ENCODE measurements around the gene NEDD4L.
A peak's percentile ranks its signal among the peaks of the same experiment; 100 is the strongest.
"Not testable (repeated sequence)": the region's sequence is repeated elsewhere in the genome, so short reads cannot be mapped to it uniquely, and the experiment has no call there.

The NEDD4L gene

DNA sequence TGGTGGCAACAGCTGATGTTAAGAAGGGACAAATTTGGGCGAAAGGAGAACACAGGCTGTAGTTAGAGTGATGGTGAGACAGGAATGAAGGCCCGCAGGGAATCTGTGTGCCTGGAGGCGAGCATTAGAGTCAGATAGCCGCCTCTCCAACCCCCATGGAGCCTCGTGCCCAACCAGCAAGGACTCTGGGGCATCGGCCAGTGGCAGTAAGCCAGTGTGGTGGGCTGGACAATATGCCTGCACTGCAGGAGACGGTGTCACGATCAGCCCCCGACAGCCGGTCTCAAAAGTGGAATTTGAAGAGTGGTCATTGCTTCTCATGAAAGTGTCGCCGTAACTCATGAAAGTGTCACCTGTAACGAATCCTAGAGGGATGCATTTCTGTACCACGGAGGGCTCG, 335.4 kb downstream of the NEDD4L start:
- Histone ChIP-seq H3K79me2 (ENCODE audit: control insufficient read depth, insufficient read depth, low read length, poor library complexity) (no peaks in the 10 kb centered on the region), H4K12ac (ENCODE audit: low read depth, low read length) (no peak overlapping the region), H2AFZ (ENCODE audit: insufficient read depth, low read length, poor library complexity) (no peak overlapping the region), H2AK5ac (ENCODE audit: low read length) (no peak overlapping the region), H3K4ac (ENCODE audit: low read depth, low read length) (no peak overlapping the region), H3K4me2 (ENCODE audit: low read length) (no peak overlapping the region), H3K4me3 (ENCODE audit: low read depth, low read length) (no peak overlapping the region), H4K91ac (ENCODE audit: low read depth, low read length) (no peak overlapping the region), H2BK120ac (ENCODE audit: insufficient read depth, low read length, poor library complexity) (no peak overlapping the region), H2BK5ac (ENCODE audit: low read depth, low read length, poor library complexity) (no peak overlapping the region), H3K18ac (ENCODE audit: low read length) (no peak overlapping the region), H3K79me1 (ENCODE audit: low read length) (no peaks in the 10 kb centered on the region), H3K9me3 (ENCODE audit: insufficient read depth, low read depth, low read length) (no peaks in the 10 kb centered on the region), H3K36me3 (ENCODE audit: control insufficient read depth in 1 of 2, insufficient read depth in 2 of 2, low read length in 2 of 2) (peaks cover 27 to 35% of the 10 kb centered on the region in 2 experiments), H3K4me1 (ENCODE audit: control insufficient read depth in 1 of 2, insufficient read depth in 2 of 2, low read length in 2 of 2) (no peaks in the 10 kb centered on the region), H2BK12ac (ENCODE audit: low read length) (no peak overlapping the region), H3K23ac (ENCODE audit: low read length) (no peak overlapping the region), H3K27me3 (ENCODE audit: insufficient read depth, low read length) (no peaks in the 10 kb centered on the region), H4K8ac (ENCODE audit: low read depth, low read length) (no peak overlapping the region), H3K27ac (ENCODE audit: low read depth, low read length) (no peak overlapping the region), H3K14ac (ENCODE audit: low read length) (no peak overlapping the region), H3K9ac (ENCODE audit: low read length) (no peak overlapping the region)
- peak in 1 of 2 donors; percentile 58 for DNase-seq
- no CpG with 5 or more reads among the region's 15 CpGs for WGBS (ENCODE audit: extremely low coverage, insufficient coverage, insufficient read length)

DNA sequence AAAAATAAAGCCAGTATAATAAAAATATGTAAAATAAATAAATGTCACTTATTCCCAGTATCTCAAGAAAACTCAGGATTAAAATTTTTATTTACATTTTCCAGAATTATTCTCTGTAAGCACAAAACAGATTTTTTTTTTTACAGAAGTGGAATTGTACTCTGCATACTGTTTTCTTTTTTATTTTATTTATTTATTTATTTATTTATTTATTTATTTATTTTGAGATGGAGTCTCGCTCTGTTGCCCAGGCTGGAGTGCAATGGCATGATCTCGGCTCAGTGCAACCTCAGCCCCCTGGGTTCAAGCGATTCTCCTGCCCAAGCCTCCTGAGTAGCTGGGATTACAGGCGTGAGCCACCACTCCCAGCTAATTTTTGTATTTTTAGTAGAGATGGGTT, 336.1 kb downstream of the NEDD4L start:
- H4K8ac ChIP-seq (ENCODE audit: low read depth, low read length); H3K4ac ChIP-seq (ENCODE audit: low read depth, low read length); H4K12ac ChIP-seq (ENCODE audit: low read depth, low read length); H3K4me1 ChIP-seq (ENCODE audit: control insufficient read depth in 1 of 2, insufficient read depth in 2 of 2, low read length in 2 of 2); DNase-seq; H3K27ac ChIP-seq (ENCODE audit: low read depth, low read length); H2AFZ ChIP-seq (ENCODE audit: insufficient read depth, low read length, poor library complexity); H2BK5ac ChIP-seq (ENCODE audit: low read depth, low read length, poor library complexity); H2BK12ac ChIP-seq (ENCODE audit: low read length); H3K14ac ChIP-seq (ENCODE audit: low read length); H4K91ac ChIP-seq (ENCODE audit: low read depth, low read length); H3K79me2 ChIP-seq (ENCODE audit: control insufficient read depth, insufficient read depth, low read length, poor library complexity); H3K79me1 ChIP-seq (ENCODE audit: low read length); H3K4me2 ChIP-seq (ENCODE audit: low read length); H3K18ac ChIP-seq (ENCODE audit: low read length); H3K4me3 ChIP-seq (ENCODE audit: low read depth, low read length); H3K27me3 ChIP-seq (ENCODE audit: insufficient read depth, low read length); H2BK120ac ChIP-seq (ENCODE audit: insufficient read depth, low read length, poor library complexity); H3K23ac ChIP-seq (ENCODE audit: low read length); H3K9ac ChIP-seq (ENCODE audit: low read length); H2AK5ac ChIP-seq (ENCODE audit: low read length); H3K9me3 ChIP-seq (ENCODE audit: insufficient read depth, low read depth, low read length): not testable (repeated sequence)
- peaks cover 20 to 32% of the 10 kb centered on the region in 2 experiments for H3K36me3 ChIP-seq (ENCODE audit: control insufficient read depth in 1 of 2, insufficient read depth in 2 of 2, low read length in 2 of 2)
- WGBS (ENCODE audit: extremely low coverage, insufficient coverage, insufficient read length), result no CpG with 5 or more reads among the region's 4 CpGs

DNA sequence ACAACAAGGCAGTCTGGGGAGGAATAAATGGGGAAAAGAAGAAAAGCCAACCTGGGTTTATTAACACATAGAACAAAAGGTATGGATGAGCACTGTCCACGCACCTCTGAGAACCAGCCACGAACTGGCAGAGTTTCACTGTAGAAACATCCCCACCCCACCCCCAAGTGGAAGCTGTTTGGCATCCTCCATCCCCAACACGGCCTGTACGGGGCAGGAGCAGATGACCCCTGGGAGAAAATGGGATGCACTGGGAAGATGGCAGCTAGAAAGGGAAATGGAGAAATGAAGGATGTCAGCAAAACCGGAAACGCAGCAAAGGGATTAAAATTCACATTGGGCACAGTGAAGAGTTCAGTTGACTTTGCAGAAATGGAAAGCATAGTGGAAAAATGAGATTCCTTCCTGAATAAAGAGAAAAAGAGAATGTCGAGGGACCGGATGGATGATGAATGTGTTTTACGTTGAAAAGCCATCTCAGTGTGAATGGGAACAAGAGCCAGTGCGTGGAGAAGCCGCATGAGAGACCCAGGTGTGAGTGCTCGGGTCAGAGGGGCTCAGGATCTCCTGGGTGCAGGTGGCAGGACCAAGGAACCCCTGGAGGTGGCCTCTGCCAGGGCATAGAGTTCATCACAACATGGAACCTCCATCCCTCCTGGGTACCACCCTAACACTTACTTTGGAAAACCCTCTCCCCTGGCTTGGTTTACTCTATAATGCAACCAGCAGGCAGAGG, 337.8 kb downstream of the NEDD4L start:
- Histone ChIP-seq H3K4me2 (ENCODE audit: low read length) (no peak overlapping the region), H2BK12ac (ENCODE audit: low read length) (no peak overlapping the region), H4K8ac (ENCODE audit: low read depth, low read length) (no peak overlapping the region), H3K14ac (ENCODE audit: low read length) (no peak overlapping the region), H3K18ac (ENCODE audit: low read length) (no peak overlapping the region), H3K23ac (ENCODE audit: low read length) (no peak overlapping the region), H4K12ac (ENCODE audit: low read depth, low read length) (no peak overlapping the region), H3K4me1 (ENCODE audit: control insufficient read depth in 1 of 2, insufficient read depth in 2 of 2, low read length in 2 of 2) (no peaks in the 10 kb centered on the region), H2AK5ac (ENCODE audit: low read length) (no peak overlapping the region), H3K79me1 (ENCODE audit: low read length) (no peaks in the 10 kb centered on the region), H3K9me3 (ENCODE audit: insufficient read depth, low read depth, low read length) (no peaks in the 10 kb centered on the region), H3K4me3 (ENCODE audit: low read depth, low read length) (no peak overlapping the region), H3K27me3 (ENCODE audit: insufficient read depth, low read length) (no peaks in the 10 kb centered on the region), H2BK5ac (ENCODE audit: low read depth, low read length, poor library complexity) (no peak overlapping the region), H3K27ac (ENCODE audit: low read depth, low read length) (no peak overlapping the region), H2BK120ac (ENCODE audit: insufficient read depth, low read length, poor library complexity) (no peak overlapping the region), H4K91ac (ENCODE audit: low read depth, low read length) (no peak overlapping the region), H3K36me3 (ENCODE audit: control insufficient read depth in 1 of 2, insufficient read depth in 2 of 2, low read length in 2 of 2) (peaks cover 26 to 35% of the 10 kb centered on the region in 2 experiments), H2AFZ (ENCODE audit: insufficient read depth, low read length, poor library complexity) (no peak overlapping the region), H3K9ac (ENCODE audit: low read length) (no peak overlapping the region), H3K79me2 (ENCODE audit: control insufficient read depth, insufficient read depth, low read length, poor library complexity) (no peaks in the 10 kb centered on the region), H3K4ac (ENCODE audit: low read depth, low read length) (no peak overlapping the region)
- DNase-seq, result no peak
- 100% methylated on average over 3 of the region's 12 CpGs for WGBS (ENCODE audit: extremely low coverage, insufficient coverage, insufficient read length)

DNA sequence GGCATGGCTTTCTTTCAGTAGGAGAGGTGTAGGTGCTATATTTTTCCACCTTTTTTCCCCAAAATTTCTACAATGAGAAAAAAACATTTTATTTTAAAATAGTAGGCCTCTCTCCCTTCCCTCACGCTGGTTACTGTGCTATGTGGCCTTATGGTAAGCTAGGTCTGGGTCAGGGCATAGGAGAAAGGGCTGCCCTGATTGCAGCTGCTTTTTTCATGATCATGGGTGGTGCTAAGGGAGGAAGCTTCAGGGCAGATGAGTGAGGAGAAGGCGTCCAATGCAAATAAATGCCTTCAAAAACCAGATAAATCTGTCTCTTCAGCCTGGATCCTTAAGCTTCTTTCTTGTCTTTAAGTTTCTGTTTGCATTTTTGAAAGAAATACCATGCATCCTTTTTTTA, 338.4 kb downstream of the NEDD4L start:
- WGBS (ENCODE audit: extremely low coverage, insufficient coverage, insufficient read length), result no CpG with 5 or more reads among the region's 2 CpGs
- Histone ChIP-seq H2AFZ (ENCODE audit: insufficient read depth, low read length, poor library complexity) (no peak overlapping the region), H4K91ac (ENCODE audit: low read depth, low read length) (no peak overlapping the region), H4K8ac (ENCODE audit: low read depth, low read length) (no peak overlapping the region), H3K27ac (ENCODE audit: low read depth, low read length) (no peak overlapping the region), H2AK5ac (ENCODE audit: low read length) (no peak overlapping the region), H3K4ac (ENCODE audit: low read depth, low read length) (no peak overlapping the region), H2BK120ac (ENCODE audit: insufficient read depth, low read length, poor library complexity) (no peak overlapping the region), H3K79me1 (ENCODE audit: low read length) (no peaks in the 10 kb centered on the region), H2BK12ac (ENCODE audit: low read length) (no peak overlapping the region), H3K9ac (ENCODE audit: low read length) (no peak overlapping the region), H3K36me3 (ENCODE audit: control insufficient read depth in 1 of 2, insufficient read depth in 2 of 2, low read length in 2 of 2) (peaks cover 26 to 33% of the 10 kb centered on the region in 2 experiments), H4K12ac (ENCODE audit: low read depth, low read length) (no peak overlapping the region), H3K27me3 (ENCODE audit: insufficient read depth, low read length) (no peaks in the 10 kb centered on the region), H3K18ac (ENCODE audit: low read length) (no peak overlapping the region), H3K23ac (ENCODE audit: low read length) (no peak overlapping the region), H2BK5ac (ENCODE audit: low read depth, low read length, poor library complexity) (no peak overlapping the region), H3K9me3 (ENCODE audit: insufficient read depth, low read depth, low read length) (no peaks in the 10 kb centered on the region), H3K4me1 (ENCODE audit: control insufficient read depth in 1 of 2, insufficient read depth in 2 of 2, low read length in 2 of 2) (no peaks in the 10 kb centered on the region), H3K14ac (ENCODE audit: low read length) (no peak overlapping the region), H3K79me2 (ENCODE audit: control insufficient read depth, insufficient read depth, low read length, poor library complexity) (no peaks in the 10 kb centered on the region), H3K4me3 (ENCODE audit: low read depth, low read length) (no peak overlapping the region), H3K4me2 (ENCODE audit: low read length) (no peak overlapping the region)
- no peak for DNase-seq

Measured in trophoblast cell (in vitro differentiated cells and primary cell).